HepG2 (cell line): Measurements from ENCODE around the gene NR3C2. TPM values are rescaled to one million over a fixed set of nuclear protein-coding genes. Genes with fewer than 3 reads are reported as not detected.

ENCODE experiments used
- ATAC-seq: fragments of 200-7000 bp; cut with Tn5 transposase; 3 replicates; pipeline ENCODE4 v1.9.1; 2020; ENCODE audit warnings: mild to moderate bottlenecking, moderate library complexity
- BruUV-seq: library from RNA; stranded (reverse); fragments of 400-500 nt; replicated peaks from 2 replicates; lab custom pipeline; 2021; lab: Mats Ljungman, UMichigan
- CTCF ChIA-PET: fragments of 300-600 bp; formaldehyde crosslinking; extraction: SDS; loops from one replicate; lab custom pipeline; 2021; ENCODE audit warnings: low total read pairs, inconsistent platforms, low intra/inter-chr PET ratio; lab: Yijun Ruan, JAX
- POLR2A ChIA-PET: fragments of 350-600 bp; sonication (Branson Sonifier 250); formaldehyde crosslinking; loops from one replicate; lab custom pipeline; 2020; ENCODE audit warnings: antibody characterized with exemption, inconsistent platforms; lab: Yijun Ruan, JAX
- DNase-seq: peaks from one replicate; pipeline ENCODE4 v3.0.0-alpha.2; 2015; ENCODE audit warnings: low spot score
- FAIRE-seq: peaks from 3 replicates; lab custom pipeline; 2011; peaks lifted over from hg19 to GRCh38; lab: Jason Lieb, UNC
- H2AFZ ChIP-seq: one replicate; pipeline ENCODE4 v1.6.1; 2011; ENCODE audit warnings: low read length, inconsistent platforms
- H3K27ac ChIP-seq: fragments of 300-600 bp; 3 replicates; pipeline ENCODE4 v1.8.0; 2011; ENCODE audit warnings: mixed run types, mild to moderate bottlenecking, mixed read lengths, low read length, inconsistent platforms; ENCODE audit not compliant: insufficient read depth; ENCODE audit errors: extremely low read length
- H3K27me3 ChIP-seq, 2 experiments: fragments of 200-600 bp in 1 of 2; 2 replicates in 1 of 2; 3 replicates in 1 of 2; pipeline versions ENCODE4 v1.6.0 to v1.8.0; 2011; ENCODE audit warnings: low read length in 2 of 2, mild to moderate bottlenecking in 2 of 2, moderate library complexity in 2 of 2, inconsistent platforms in 1 of 2; ENCODE audit not compliant: insufficient read depth in 2 of 2, control insufficient read depth in 1 of 2
- H3K36me3 ChIP-seq, 2 experiments: fragments of 200-600 bp in 1 of 2; replicated peaks in 1 of 2; 2 replicates in 1 of 2; 3 replicates in 1 of 2; pipeline versions ENCODE4 v1.5.1 to v1.8.0; 2011; ENCODE audit warnings: low read length in 2 of 2, inconsistent platforms in 1 of 2; ENCODE audit not compliant: insufficient read depth in 2 of 2, control insufficient read depth in 1 of 2
- H3K4me1 ChIP-seq: 2 replicates; pipeline ENCODE4 v1.5.1; 2012; ENCODE audit warnings: low read length, inconsistent platforms; ENCODE audit not compliant: insufficient read depth
- H3K4me2 ChIP-seq: 2 replicates; pipeline ENCODE4 v1.6.0; 2011; ENCODE audit warnings: low read depth, low read length, inconsistent platforms
- H3K4me3 ChIP-seq, 3 experiments: fragments of 200-600 bp in 1 of 3; sonication (generic), shearing (Covaris generic) in 1 of 3; replicated peaks in 1 of 3; 2 replicates each; pipeline ENCODE4 v1.5.1; 2011 to 2016; ENCODE audit warnings: low read length in 3 of 3, inconsistent platforms in 2 of 3, low read depth in 2 of 3, mild to moderate bottlenecking in 2 of 3, control low read depth in 1 of 3, mixed read lengths in 1 of 3; ENCODE audit not compliant: insufficient read depth in 1 of 3
- H3K79me2 ChIP-seq: one replicate; pipeline ENCODE4 v1.6.1; 2011; ENCODE audit warnings: low read length, inconsistent platforms; ENCODE audit not compliant: insufficient read depth
- H3K9ac ChIP-seq: 2 replicates; pipeline ENCODE4 v1.6.0; 2011; ENCODE audit warnings: mild to moderate bottlenecking, low read depth, low read length, inconsistent platforms; ENCODE audit not compliant: insufficient read depth
- H3K9me3 ChIP-seq: 2 replicates; pipeline ENCODE4 v1.5.1; 2012; ENCODE audit warnings: mild to moderate bottlenecking, low read length
- H4K20me1 ChIP-seq: 2 replicates; pipeline ENCODE4 v1.6.0; 2011; ENCODE audit warnings: inconsistent platforms, mild to moderate bottlenecking, low read length, moderate library complexity; ENCODE audit not compliant: insufficient read depth
- NFATC3 ChIP-seq: sonication (generic); formaldehyde crosslinking; IDR thresholded peaks from 2 replicates; pipeline ENCODE4 v1.5.1; 2020; ENCODE audit warnings: mild to moderate bottlenecking, missing genetic modification reagents
- SP140L ChIP-seq: sonication (generic); formaldehyde crosslinking; IDR thresholded peaks from 2 replicates; pipeline ENCODE4 v1.4.0; 2020; ENCODE audit warnings: missing genetic modification reagents, borderline replicate concordance
- SRY ChIP-seq: sonication (generic); formaldehyde crosslinking; IDR thresholded peaks from 2 replicates; pipeline ENCODE4 v1.8.0; 2022; ENCODE audit warnings: mild to moderate bottlenecking, missing genetic modification reagents
- ZNF570 ChIP-seq: sonication (generic); formaldehyde crosslinking; IDR thresholded peaks from 2 replicates; pipeline ENCODE4 v1.4.0; 2020; ENCODE audit warnings: mild to moderate bottlenecking, missing genetic modification reagents, borderline replicate concordance
- WGBS: methylation state at CpG from one replicate; pipeline ENCODE4 v1.1.6; 2017; ENCODE audit warnings: low lambda C conversion rate; 5-methylcytosine and 5-hydroxymethylcytosine counted together
- in situ Hi-C: cut with HindIII; loops from 2 replicates; pipeline ENCODE4 v1.10.0; 2017; ENCODE audit warnings: low pct_unique_long_range_greater_than_20kb; ENCODE audit not compliant: extremely low pct_ligation_motif_present
- intact Hi-C: fragments of 100-400 bp; cut with micrococcal nuclease; formaldehyde crosslinking; loops from one replicate; pipeline ENCODE4 v1.10.0; 2022; ENCODE audit not compliant: unreplicated experiment
- polyA plus RNA-seq, 8 experiments: library from polyadenylated mRNA; depleted of rRNA in 3 of 8; stranded (reverse) in 7 of 8; unstranded in 1 of 8; fragments of >200 nt; fragmentation: Illumina TruSeq in 4 of 8; extraction: Trizol in 4 of 8; gene quantifications; 2 replicates each; pipeline versions ENCODE4 v1.2.1 to v1.2.3, GENCODE V29; 2011 to 2016; ENCODE audit warnings: low read depth in 4 of 8, missing spikeins in 1 of 8, mixed read lengths in 1 of 8; ENCODE audit not compliant: insufficient read depth in 1 of 8
- total RNA-seq, 5 experiments: library from RNA; depleted of rRNA; stranded (reverse); fragments of >200 nt; fragmentation: Illumina TruSeq; extraction: Trizol; gene quantifications; 2 replicates each; pipeline ENCODE4 v1.2.3, GENCODE V29; 2016; ENCODE audit warnings: low read depth in 1 of 5
- TF ChIP-seq, protein P1 (sequence below), 2 experiments: IDR thresholded peaks; 2 replicates each; pipeline ENCODE4 v1.6.1; 2011 to 2012; ENCODE audit warnings: low read length in 2 of 2, borderline replicate concordance in 1 of 2, low read depth in 1 of 2, mild to moderate bottlenecking in 1 of 2, moderate library complexity in 1 of 2
- TF ChIP-seq, protein P2 (sequence below): sonication (generic); formaldehyde crosslinking; IDR thresholded peaks from 2 replicates; pipeline ENCODE4 v1.5.1; 2020; ENCODE audit warnings: missing genetic modification reagents, mild to moderate bottlenecking, borderline replicate concordance

Gene NR3C2
- total and polyA plus RNA-seq, 2 of the 13 experiments (the other 11 are each of a cell fraction or from before 2014, with no cell fraction given), result 0.26 to 0.46 TPM

DNA sequence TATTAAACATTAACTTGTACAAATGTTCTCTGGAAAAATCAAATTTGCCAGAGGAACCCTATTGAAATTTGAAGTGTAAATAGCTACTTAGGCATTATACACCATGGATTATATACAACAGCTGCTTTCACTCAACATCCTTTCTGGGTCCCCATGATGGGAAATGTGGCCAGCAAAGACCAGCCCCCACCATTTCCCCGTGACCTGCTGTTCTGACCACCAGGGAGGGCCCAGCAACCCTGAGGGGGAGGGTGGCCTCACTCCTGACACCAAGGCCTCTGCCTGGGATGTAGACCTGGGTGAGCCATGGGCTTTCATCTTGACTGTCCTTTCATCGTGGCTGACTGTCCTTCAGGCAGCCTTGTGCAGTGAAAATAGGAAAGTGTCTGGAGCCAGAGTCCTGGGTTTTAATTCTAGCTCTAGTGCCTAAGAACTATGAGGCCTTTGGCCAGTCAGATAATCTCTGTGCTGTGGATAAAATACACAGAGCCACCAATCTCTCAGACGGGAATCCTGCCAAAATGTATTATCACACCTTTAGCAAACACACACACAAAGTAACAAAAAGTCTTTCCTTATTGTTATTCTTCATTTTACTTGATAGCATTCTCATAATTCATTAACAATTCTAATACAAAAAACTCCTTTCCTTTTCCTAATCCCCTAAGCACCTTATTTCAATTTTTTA is 45.1 kb downstream of the NR3C2 start:
- DNase-seq (no peak), ATAC-seq (no peak)
- Histone ChIP-seq H3K4me1 (no peaks in the 10 kb centered on the region), H3K36me3 (no peaks in the 10 kb centered on the region), H3K27ac (no peak overlapping the region), H3K9me3 (no peaks in the 10 kb centered on the region), H3K79me2 (no peaks in the 10 kb centered on the region), H3K4me2 (no peak overlapping the region), H3K9ac (no peak overlapping the region), H3K27me3 (no peaks in the 10 kb centered on the region; a peak in 1 of 5 replicates), H3K4me3 (no peak overlapping the region), H2AFZ (no peak overlapping the region)
- no TSS peak for BruUV-seq
- intact Hi-C loops (no loop called here), in situ Hi-C loops (no loop called here)
- WGBS, result 0% methylated on average over 2 of the region's 3 CpGs
- TF ChIP-seq, protein P1, sequence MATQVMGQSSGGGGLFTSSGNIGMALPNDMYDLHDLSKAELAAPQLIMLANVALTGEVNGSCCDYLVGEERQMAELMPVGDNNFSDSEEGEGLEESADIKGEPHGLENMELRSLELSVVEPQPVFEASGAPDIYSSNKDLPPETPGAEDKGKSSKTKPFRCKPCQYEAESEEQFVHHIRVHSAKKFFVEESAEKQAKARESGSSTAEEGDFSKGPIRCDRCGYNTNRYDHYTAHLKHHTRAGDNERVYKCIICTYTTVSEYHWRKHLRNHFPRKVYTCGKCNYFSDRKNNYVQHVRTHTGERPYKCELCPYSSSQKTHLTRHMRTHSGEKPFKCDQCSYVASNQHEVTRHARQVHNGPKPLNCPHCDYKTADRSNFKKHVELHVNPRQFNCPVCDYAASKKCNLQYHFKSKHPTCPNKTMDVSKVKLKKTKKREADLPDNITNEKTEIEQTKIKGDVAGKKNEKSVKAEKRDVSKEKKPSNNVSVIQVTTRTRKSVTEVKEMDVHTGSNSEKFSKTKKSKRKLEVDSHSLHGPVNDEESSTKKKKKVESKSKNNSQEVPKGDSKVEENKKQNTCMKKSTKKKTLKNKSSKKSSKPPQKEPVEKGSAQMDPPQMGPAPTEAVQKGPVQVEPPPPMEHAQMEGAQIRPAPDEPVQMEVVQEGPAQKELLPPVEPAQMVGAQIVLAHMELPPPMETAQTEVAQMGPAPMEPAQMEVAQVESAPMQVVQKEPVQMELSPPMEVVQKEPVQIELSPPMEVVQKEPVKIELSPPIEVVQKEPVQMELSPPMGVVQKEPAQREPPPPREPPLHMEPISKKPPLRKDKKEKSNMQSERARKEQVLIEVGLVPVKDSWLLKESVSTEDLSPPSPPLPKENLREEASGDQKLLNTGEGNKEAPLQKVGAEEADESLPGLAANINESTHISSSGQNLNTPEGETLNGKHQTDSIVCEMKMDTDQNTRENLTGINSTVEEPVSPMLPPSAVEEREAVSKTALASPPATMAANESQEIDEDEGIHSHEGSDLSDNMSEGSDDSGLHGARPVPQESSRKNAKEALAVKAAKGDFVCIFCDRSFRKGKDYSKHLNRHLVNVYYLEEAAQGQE (IDR thresholded peaks at IDR 0.05; ENCODE audit: borderline replicate concordance in 1 of 2, low read depth in 1 of 2, low read length in 2 of 2), result no peak
- TF ChIP-seq, all 625 proteins: peak for 0
- ChIA-PET CTCF (no interaction called here), POLR2A (no interaction called here)
- H4K20me1 ChIP-seq, result no peaks in the 10 kb centered on the region
- FAIRE-seq, result no peak

DNA sequence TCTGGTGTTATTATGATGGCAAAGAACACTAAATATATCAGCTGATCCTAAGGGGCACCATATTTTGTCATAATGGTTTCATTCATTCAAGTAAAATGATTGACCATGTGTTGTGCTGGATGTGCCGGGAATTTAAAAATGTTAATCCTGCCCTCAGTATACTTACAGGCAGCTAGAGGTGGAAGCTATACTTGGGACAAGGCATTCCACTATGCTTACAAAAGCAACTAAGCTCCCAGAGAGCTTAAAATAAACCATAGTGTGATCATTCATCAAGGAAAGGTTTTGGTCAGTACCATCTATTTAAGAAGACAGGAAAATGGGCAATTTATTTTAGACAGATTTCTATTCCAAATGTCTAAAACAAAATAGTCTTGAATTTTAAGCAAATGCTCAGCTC is 46.4 kb downstream of the NR3C2 start:
- DNase-seq (no peak), FAIRE-seq (no peak)
- Histone ChIP-seq H3K9me3 (no peaks in the 10 kb centered on the region), H3K27ac (no peak overlapping the region), H3K4me3 (no peak overlapping the region)
- intact Hi-C loops, result no loop called here
- BruUV-seq, result no TSS peak
- POLR2A ChIA-PET, result no interaction called here
- 73% methylated on average over 1 of the region's 1 CpG for WGBS
- TF ChIP-seq SP140L (CRISPR knock-in tag) (no peak), NFATC3 (CRISPR knock-in tag) (no peak), ZNF570 (CRISPR knock-in tag) (no peak), SRY (CRISPR knock-in tag) (no peak)
- TF ChIP-seq, protein P2, sequence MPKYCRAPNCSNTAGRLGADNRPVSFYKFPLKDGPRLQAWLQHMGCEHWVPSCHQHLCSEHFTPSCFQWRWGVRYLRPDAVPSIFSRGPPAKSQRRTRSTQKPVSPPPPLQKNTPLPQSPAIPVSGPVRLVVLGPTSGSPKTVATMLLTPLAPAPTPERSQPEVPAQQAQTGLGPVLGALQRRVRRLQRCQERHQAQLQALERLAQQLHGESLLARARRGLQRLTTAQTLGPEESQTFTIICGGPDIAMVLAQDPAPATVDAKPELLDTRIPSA (CRISPR knock-in tag), result no peak
- TF ChIP-seq, all 625 proteins: peak for 0
- Histone ChIP-seq H3K9ac (no peak overlapping the region), H4K20me1 (no peaks in the 10 kb centered on the region), H3K36me3 (no peaks in the 10 kb centered on the region), H3K4me2 (no peak overlapping the region), H2AFZ (no peak overlapping the region), H3K79me2 (no peaks in the 10 kb centered on the region), H3K4me1 (no peaks in the 10 kb centered on the region), H3K27me3 (no peaks in the 10 kb centered on the region; a peak in 1 of 5 replicates)
- ATAC-seq, result no peak
- in situ Hi-C loops, result no loop called here
- CTCF ChIA-PET, result no interaction called here
